Measurements from ENCODE around the gene SLC2A8.

The SLC2A8 gene

GRCh38 chr9:127437497-127438264 lies 40.7 kb downstream of the SLC2A8 start:
- no peak for DNase-seq (ENCODE audit: low spot score)

DNA sequence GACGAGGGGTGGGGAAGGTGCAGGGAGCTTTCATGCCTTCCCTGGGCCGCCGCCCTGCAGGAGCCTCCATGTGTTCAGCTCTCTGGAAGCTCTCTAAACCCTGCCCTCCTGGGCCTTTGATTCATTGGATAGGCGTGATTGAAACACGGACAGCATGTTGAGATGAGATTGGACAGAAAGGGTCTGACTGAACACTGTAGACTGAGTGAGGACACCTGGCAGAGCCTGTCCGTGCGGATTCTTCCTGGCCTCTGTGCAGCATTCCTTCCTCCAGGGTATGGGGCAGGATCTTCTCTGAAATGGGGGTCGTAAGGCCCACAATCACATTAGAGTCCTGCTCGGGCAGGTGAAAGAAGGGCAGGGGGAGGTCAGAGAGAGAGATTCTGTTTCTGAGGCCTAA lies 41.4 kb downstream of the SLC2A8 start:
- DNase-seq (ENCODE audit: low spot score), result no peak

DNA sequence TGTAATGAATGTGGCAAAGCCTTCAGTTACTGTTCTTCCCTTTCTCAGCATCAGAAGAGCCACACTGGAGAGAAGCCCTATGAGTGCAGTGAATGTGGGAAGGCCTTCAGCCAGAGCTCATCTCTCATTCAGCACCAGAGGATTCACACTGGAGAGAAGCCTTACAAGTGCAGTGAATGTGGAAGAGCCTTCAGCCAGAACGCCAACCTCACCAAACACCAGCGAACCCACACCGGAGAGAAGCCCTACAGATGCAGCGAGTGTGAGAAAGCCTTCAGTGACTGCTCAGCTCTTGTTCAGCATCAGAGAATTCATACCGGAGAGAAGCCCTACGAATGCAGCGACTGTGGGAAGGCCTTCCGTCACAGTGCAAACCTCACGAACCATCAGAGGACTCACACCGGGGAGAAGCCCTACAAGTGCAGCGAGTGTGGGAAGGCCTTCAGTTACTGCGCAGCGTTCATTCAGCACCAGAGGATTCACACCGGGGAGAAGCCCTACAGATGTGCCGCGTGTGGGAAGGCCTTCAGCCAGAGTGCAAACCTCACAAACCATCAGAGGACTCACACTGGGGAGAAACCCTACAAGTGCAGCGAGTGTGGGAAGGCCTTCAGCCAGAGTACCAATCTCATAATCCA lies 47.4 kb downstream of the SLC2A8 start:
- DNase-seq (ENCODE audit: low spot score), result no peak

GRCh38 chr9:127444921-127445850 lies 48.2 kb downstream of the SLC2A8 start:
- no peak for DNase-seq (ENCODE audit: low spot score)

DNA sequence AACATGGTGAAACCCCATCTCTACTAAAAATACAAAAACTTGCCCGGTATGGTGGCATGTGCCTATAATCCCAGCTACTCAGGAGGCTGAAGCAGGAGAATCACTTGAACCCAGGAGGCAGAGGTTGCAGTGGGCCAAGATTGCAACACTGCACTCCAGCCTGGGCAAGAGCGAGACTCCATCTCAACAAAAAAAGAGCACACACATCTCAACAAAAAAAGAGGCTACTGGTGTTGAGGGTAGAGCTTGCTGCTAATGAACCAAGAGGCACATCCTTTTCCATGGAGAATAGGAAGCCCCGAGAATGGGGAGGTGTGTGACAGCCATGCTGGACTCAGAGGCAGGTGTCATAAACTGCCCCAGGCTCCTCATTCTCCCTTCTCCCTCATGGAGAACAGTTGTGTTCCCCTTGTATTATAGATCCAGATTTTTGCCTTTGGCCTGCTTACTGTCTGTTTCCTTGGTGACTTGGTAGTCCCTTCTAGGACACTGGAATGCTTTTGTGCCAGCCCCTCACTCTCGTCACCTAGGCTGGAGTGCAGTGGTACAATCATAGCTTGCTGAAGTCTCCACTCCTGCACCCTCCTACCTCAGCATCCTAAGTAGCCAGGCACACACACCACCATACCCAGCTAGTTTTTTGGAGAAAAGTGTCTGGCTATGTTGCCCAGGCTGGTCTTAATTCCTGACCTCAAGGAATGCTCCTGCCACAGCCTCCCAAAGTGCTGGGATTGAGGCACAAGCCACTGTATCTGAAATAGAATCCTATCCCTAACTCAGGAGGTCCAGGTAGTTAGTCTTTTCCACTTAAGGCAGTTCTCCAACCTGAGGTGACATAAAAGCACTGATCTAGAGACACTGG lies 49.1 kb downstream of the SLC2A8 start:
- no peak for DNase-seq (ENCODE audit: low spot score)

DNA sequence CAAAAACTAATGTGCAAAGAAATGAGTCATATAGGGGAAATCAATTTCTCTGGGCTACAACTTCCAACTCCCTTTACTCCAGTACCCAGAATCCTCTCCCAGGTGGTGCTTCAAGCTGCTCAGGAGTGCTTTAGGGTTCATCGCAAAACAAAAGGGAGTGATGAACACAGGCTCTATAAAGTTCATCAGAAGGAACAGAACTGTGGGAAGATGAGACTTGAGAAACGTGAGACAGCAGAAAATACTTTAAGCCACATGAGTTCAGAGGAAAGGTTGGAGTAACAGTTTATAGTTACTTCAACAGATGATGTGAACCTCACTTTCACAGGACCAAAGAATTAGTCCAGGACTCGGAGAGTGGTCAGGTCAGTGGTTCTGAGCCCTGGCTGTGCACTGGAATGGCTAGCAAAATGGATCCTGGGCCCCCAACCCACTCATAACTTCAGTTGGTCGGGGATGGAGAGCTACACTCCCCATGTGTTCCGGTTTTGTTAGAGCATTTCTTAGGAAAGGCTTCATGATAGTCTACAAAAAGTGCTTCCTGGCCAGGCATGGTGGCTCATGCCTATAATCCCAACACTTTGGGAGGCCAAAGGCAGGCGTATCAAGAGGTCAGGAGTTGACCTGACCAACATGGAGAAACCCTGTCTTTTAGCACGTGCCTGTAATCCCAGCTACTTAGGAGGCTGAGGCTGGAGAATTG lies 49.9 kb downstream of the SLC2A8 start:
- DNase-seq (ENCODE audit: low spot score), result no peak

- DNase-seq (ENCODE audit: low spot score), result no peak
These were observed 50.6 kb downstream of the SLC2A8 start for GRCh38 chr9:127447416-127448111.

DNA sequence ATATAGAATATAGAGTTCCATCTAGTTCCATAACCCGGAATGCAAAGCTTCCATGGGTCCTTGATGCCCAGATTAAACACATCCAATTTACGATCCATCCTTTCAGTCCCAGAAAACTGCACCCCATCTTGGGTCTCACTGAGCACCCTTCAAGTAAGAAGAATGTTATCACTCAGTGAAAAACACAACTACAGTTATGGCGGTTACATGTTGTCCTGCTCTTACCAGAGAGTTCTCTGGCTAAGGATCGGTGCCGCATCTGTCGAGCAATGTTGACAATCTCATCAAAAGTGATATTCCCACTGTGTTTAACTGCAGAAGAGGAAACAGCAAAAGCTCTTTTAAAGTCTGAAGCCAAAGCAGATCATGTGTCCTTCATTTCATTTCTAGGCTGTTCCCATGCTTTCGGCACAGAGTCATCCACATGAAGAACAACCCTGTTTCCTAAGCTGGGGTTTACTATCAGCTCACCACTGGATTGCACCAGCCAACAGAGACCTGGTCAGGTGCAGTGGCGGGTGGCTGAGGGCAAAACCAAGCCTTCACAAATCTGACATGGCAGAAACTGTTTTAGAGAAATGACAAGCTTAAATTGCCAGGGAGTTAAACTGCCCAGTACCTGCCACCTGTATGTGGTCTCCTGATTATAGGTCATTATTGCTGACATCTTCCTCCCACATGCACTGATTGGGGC lies 51.3 kb downstream of the SLC2A8 start:
- DNase-seq (ENCODE audit: low spot score), result no peak

DNA sequence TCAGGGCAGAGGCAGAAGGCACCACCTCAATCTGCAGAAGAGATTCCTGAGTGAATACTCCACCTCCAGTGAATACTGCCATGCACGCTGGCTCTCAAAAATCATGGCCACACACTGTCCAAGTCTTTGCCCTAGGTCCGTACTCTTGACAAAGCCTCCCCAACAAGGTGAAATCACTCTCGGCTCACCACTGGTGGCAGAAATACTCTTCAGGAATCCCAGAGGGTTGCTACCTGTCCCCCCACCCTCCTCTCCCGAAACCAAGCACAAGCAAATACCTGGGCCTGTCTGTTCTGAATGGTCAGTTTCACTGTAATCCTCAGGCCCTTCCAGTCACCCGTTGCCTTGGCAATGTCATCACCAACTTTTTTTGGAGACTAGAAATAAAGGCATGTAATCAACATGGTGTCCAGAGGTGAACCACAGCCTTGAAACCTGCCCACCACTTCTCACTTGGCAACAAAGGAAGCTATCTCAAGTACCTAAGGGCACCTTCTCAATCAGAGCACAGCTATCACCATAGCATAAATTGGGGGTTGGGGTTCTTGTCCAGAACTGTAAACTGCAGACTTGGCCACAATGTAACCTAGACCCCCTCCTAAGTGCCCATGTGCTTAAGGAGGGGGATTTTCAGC lies 52.5 kb downstream of the SLC2A8 start:
- DNase-seq (ENCODE audit: low spot score), result no peak

DNA sequence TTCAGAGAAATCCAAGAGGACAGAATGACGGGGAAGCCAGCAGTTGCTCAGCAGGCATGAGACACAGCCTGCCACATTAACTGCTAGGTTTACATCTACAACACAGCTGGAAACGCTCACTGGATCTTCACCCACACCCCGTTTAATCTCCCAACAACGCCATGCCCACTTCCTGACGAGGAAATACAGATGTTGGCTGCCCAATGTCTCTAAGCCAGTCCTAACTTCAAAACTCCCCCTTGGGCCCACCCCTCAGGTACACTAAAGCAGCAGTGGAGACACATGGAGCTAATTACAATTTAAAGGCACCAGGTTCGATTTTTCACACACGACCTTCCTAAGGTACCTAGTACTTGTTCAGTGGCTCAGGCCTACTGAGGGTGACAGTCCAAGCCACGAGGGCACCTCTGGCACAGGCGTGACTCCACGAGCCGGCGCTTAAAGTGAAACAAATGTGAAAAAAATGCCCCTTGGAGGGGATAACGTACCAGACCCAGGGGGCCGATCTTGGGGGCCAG lies 53.3 kb downstream of the SLC2A8 start:
- DNase-seq (ENCODE audit: low spot score), result peak; percentile 5

DNA sequence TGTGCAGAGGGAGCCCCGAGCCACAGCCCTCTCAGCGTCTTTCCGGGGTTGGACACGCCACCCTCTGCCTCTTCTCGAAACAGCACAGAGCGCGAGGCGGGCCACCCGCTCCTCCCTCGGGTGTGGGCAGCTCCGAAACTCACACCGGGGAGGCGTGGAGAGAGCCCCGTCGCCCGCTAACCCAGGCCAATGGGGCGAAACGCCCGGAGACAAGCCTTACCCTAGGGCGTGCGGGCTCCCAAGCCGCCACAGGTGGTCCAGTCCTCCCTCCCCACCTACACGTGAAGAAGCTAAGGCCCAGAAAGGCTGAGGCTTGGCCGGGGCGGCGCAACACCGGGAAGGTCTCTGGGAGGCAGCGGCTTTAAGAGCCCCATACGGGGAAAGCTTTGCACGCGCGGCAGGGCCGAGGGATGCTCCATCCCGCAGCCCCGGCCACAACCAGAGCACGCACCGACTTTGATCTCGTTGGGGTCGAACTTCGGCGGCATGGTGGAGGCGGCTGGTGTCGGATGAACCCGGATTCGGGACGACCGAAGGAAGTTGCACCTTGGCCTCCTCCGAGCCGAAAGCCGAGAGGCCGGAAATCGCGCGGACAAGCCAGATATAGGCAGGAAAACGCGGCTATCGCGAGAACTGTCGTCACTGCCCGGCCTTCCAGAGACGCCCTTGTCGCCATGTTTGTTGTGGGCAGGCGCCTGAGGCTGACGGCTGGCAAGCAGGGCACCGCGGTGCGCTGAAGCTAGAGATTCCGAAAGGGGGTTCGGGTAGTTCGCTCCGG lies 54.0 kb downstream of the SLC2A8 start, which contains the start of the genes LRSAM1 and RPL12:
Gene LRSAM1 (plus strand): TSS at position 681 of the 778 bp plus-strand sequence. CDS start 3,018 bp downstream, outside the sequence.
Gene RPL12 (minus strand): TSS at position 577 of the 778 bp plus-strand sequence. CDS start 89 bp downstream, at position 488.
- DNase-seq (ENCODE audit: low spot score), result peak; percentile 94

- DNase-seq (ENCODE audit: low spot score), result no peak
These were observed 54.6 kb downstream of the SLC2A8 start for GRCh38 chr9:127451608-127451857.

GRCh38 chr9:127451858-127452656 lies 55.1 kb downstream of the SLC2A8 start:
- DNase-seq (ENCODE audit: low spot score), result peak; percentile 61

- peak; percentile 36 for DNase-seq (ENCODE audit: low spot score)
These were observed 55.7 kb downstream of the SLC2A8 start for GRCh38 chr9:127452691-127453090.

DNA sequence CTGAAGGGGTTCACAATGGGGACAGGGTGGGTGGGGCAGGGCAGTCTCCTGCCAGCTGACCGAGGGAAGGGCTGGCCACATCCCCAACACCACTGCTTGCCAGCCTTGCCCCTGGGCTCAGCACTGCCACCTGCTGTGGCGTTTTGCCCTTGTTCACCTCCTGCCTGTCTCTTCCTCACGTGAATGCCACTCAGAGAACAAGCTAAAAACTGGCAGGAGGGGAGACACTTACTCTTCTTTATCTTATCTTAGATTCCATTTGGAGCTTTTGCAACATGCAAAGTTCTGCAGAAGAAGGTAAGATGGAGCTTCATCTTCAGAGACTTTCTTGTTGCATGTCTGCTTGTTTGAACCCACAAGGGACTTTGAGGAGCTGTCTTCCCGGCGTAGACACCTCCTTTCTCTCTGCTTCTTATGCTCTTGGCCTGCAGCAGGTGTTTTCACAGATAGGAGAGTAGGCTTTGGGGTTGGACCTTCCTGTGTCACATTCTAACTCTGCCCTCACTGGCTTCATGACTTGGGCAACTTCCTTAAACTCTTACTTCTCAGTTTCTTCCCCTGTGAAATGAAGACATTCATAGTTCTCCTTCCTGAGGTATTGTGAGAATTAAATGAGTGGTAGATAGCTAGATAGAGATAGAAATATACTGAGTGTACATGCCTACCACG lies 58.5 kb downstream of the SLC2A8 start:
- no peak for DNase-seq (ENCODE audit: low spot score)

DNA sequence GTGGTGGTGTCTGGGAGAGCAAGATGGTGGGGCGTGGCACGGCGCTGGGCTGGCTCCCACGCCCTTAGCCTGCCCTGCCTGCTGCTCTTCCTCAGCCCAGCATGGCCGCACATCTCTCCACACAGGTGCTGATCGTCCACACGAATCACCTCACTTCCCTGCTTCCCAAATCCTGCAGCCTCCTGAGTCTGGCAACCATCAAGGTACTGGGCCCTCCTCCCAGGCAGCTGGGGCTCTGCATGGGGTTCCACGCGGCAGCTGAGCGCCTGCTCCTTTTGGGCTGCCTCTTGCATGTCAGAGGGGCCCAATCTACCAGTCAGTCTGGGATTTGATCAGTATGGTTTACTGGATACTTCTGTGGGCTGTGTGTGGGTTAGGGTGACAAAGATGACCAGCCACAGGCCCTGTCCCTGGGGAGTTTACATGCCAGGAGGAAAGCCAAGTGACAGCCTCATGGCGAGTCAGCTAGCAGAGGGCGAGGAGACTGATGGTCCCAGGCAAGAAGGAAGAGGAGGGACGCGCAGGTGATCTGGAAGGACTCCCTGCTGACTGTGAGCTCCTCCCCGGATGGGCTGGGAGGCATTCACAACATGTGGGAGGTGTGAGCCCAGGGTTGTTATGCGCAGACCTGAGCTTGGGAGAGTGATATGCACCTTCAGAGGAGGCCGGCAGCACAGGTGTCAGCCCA lies 60.4 kb downstream of the SLC2A8 start:
- no peak for DNase-seq (ENCODE audit: low spot score)

All from LoVo (cell line).